SW 1271 (cell line): ENCODE results near the gene GCGR.
"Not testable (repeated sequence)": the region's sequence is repeated elsewhere in the genome, so short reads cannot be mapped to it uniquely, and the experiment has no call there.

Source experiments
- DNase-seq, 2 experiments: peaks; one replicate each; lab custom pipeline; 2025; lab: John Stamatoyannopoulos, UW

The GCGR gene

DNA sequence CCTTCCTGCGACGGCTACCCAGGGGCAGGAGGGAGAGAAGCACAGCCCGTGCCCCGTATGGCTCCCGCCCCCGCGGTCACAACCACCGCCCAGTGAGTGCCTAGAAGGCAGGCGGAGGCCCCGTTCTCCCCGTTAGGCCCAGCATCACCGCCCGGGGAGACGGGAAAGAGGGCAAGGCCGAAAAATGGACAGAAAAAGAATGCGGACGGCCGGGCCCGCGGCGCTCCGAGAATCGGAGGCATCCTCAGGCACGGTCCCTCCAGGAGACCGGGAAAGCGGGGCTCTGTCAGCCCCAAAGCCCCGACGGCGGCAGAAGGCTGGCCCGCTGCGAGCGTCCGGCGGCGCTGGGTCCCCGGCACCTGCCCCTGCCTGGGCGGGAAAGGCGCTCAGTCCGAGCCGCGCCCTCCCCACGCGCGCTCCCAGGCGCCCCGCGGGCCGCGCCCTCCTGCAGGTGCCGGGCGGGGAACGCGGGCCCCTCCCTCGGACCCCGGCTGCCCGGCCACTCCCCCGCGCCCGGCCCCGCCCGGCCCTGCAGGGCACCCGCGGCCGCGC lies 28.7 kb downstream of the GCGR start:
- DNase-seq, result no peak

DNA sequence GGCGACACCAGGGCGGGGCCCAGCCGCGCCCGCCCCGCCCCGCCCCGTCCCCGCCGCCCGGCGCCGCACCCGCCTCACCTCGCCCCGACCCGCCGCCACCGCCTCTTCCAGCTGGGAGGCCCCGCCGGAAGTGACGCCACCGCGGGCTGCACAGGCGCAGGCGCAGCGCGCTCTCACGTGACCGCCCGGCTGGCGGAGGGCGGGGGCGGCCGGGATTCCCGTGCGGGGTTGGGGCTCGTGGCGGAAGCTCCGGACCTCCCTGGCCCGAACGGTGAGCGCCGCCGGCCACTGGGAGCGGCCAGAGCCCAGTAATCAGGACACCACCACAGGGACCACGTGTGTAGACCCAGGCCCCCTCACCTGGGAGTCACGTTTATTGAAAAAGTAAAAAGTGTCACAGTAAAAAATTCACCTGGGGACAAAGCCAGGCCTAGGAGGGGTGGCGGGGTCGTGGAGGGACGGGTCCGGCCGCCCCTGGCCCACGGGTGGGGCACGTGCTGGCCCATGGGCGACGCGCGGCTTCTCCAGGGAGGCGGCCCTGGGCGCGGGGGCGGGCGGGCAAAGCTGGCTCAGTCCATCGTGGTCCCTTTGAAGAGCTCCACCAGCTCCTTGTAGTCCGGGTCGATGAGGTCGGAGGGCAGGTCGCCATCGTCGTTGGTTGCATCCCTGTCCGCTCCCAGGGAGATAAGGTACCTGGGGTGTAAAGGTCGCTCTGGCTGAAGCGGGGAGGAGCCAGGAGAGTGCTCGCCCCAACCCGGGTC lies 29.4 kb downstream of the GCGR start, which contains the start of gene MCRIP1:
MCRIP1 (minus strand) TSS at position 132 of the 761 bp plus-strand sequence. CDS start 8,785 bp downstream, outside the sequence.
- DNase-seq, result peak; percentile 71 to 85

GRCh38 chr17:81833921-81834830 lies 30.2 kb downstream of the GCGR start:
- no peak for DNase-seq

GRCh38 chr17:81834831-81835267 lies 30.9 kb downstream of the GCGR start, which contains the start of gene PPP1R27:
PPP1R27 (minus strand) TSS chr17:81835050; CDS start chr17:81834953, 97 bp downstream.
- no peak for DNase-seq

- DNase-seq, result no peak
Observed at GRCh38 chr17:81837641-81838040, 33.7 kb downstream of the GCGR start.

DNA sequence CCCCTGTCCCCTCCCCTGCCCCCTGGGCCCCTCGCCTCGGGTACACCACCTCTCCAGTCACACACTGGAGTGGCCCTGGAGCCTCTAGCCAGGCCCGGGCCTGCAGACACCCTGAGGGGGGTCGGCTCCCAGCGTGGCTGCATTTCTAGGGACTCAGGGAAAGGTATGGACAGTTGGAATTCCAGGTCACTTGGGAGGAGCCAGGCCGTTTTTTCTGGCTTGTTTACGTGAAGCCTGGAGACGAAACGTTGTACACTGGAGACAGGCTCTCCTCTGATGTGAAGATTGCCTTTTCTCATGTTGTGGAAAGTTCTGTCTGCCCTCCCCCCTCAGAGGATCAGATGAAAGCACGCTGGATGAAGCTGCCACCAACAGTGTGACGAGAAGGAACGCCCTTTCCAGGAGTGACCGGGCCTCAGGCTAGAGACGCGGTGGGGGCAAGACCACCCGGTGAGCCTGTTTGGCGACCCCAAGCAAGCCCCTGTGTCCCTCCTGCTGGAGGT lies 34.9 kb downstream of the GCGR start:
- DNase-seq, result no peak

DNA sequence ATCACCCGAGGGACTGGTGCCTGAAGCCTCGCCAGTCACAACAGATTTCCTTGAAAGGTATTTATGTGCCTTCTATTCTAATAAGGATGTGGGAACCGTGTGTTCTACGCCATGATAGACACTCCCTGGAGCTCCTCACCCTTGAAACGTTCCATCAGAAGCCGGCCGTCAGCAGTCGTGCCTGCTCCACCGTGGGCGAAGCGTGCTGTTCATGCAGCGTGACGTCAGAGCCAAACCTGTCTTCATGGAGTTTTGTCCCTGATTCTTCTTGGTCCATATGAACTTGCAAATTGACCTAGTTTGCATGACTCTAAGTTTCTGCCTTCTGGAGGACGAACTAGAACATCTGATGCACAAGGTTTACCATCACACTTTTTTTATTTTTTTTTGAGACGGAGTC lies 35.4 kb downstream of the GCGR start:
- no peak for DNase-seq

- DNase-seq, result not testable (repeated sequence)
Observed at GRCh38 chr17:81840059-81840458, 36.1 kb downstream of the GCGR start.

- DNase-seq, result no peak
Observed at GRCh38 chr17:81840826-81841778, 37.2 kb downstream of the GCGR start.

DNA sequence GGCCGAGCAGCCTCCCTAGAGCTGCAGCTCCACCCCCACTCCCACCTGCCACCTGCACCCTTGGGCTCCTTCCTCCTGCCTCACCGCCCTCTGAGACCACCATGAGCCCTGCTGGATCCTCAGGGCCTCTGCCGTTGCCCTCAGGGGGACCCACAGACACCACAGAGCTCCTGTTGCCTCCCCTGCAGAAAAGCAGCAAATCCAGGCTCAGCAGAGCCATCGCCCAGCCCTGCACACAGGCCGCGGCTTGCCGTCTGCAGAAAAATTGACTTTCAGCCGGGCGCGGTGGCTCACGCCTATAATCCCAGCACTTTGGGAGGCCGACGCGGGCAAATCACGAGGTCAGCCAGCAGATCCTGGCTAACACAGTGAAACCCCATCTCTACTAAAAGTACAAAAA lies 37.9 kb downstream of the GCGR start:
- DNase-seq, result no peak

- no peak for DNase-seq
Observed at GRCh38 chr17:81842378-81842724, 38.4 kb downstream of the GCGR start.

DNA sequence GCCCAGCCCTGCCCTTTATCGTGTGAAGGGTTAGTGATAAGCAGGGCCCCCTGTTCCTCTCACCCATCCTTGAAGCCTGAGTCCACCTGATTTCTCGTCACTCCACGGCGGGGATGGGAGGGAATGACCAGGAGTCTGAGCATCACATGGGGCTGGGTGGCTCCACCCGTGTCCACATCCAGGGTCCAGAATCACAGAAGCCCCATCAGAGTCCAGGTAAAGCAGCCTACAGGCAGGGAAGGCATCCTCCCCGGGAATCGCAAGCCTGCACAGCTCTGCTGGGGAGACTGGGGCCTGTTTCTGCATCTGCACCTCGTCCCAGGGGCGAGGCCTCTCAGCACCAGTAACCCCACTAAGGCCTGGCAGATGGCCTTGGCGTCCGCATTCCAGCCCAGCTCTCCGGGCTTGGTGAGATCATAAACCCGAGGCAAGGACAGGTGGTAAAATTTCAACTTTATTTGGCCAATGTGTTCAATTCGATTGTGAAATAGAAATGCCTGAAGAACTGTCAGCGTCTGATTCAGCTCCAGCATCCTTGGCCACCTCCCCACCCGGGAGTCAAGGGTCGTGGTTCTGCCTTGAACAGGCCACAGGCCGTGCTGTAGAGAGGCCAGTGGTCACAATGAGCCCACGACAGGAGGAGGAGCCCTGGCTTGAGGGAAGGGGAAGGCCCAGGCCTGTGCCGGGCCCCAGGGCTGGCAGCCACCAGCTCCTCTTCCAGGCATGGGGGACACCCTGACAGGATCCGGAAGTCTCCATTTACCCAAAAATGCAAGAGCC lies 39.0 kb downstream of the GCGR start:
- DNase-seq, result no peak

GRCh38 chr17:81843713-81844326 lies 39.9 kb downstream of the GCGR start:
- DNase-seq, result no peak

DNA sequence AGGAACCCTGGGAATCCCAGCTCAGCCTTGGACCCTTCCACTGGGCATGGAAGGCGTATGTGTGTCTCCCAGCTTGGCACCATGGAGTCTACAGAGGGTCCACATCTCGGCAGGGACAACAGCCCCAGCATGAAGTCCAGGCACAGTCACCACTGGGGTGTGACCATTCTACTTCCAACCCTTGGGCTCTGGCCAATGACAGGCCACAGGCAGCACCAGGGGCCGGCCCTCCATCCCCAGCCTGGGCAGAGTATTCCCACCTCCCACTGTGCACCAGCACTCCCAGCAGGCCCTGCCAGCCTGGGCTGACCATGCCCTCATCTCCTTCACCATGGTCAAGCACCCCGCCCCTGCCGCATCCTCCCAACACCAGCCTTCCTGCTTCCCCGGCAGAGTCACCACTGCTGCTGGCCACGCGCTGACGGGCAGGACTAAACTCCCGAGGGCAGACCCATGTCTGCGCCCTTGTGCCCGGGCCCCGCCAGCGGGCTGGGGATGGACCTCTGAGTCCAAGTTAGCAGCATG lies 40.4 kb downstream of the GCGR start:
- DNase-seq, result no peak

DNA sequence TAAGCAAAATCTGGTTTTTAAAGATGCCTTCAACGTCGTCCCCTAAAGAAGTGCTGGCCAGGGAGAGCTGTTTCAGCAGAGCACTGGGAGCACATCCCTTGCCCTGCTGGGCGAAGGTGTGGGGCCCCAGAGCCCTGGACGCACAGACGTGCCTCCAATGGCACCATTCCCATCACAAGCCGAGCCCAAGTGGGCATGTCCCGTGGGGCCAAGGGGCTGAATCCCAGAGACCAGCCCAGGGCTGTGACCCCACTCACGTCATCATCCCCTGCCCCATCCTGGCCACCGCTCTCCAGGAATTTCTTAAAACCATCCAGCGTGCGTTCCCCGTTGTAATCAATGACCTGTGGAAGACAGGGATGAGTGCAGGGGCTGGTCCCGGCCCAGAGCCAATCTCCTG lies 40.9 kb downstream of the GCGR start:
- no peak for DNase-seq

DNA sequence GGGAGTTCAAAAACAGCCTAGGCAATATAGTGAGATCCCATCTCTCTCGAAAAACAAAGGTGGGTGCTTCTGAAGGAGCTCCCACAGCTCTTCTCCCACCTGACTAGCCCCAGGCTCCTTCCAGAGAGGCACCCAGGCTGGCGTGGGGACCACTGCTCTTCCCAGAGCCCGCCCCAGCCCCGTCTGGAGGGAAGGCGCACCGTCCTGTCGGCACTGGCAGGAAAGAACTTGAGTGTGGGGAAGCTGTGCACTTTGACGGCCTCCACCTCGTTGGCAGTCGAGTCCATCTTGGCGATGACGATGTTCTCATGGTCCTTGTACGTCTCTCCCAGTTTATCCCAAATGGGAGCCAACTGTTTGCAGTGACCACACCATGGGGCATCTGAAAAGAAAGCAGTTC lies 41.4 kb downstream of the GCGR start:
- DNase-seq, result no peak

DNA sequence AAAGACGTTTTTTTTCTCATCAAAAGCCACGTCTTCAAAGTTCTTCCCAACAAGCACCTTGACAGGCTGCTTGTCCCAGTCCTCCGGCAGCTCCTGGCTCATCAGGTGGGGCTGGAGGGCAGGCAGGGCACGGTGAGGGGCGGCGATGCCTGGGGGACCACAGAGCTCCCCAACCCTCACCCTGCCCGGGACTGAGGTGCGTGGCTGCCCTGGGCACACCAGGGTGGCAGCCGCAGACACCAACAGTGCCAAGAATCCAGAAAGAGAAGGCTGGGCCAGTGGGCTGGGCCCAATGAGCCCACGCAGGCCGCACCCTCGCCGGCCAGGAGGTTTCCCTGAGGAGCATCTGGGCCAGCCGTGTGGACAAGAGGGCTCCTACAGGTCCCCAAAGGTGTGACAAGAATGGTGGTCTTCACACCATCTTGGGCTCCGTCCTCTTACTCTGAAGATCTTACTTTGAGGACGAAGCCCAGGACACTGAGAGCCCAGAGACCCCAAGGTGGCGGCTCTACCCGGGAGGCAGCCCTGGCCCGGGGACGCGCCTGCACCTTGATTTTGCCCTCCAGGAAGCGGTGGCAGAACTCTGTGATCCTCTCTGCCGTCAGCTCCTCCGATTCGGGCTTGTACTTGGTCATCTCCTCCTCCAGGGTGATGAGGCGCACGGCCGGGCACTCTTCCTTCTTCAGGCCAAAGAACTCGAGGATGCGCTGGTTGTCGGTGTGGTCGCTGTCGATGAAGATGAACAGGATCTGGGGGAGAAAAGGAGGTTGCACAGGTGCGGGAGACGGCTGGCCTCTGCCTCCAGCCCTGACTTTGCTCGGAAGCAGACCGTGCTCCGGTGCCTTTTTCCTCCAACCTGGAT lies 42.2 kb downstream of the GCGR start:
- no peak for DNase-seq

DNA sequence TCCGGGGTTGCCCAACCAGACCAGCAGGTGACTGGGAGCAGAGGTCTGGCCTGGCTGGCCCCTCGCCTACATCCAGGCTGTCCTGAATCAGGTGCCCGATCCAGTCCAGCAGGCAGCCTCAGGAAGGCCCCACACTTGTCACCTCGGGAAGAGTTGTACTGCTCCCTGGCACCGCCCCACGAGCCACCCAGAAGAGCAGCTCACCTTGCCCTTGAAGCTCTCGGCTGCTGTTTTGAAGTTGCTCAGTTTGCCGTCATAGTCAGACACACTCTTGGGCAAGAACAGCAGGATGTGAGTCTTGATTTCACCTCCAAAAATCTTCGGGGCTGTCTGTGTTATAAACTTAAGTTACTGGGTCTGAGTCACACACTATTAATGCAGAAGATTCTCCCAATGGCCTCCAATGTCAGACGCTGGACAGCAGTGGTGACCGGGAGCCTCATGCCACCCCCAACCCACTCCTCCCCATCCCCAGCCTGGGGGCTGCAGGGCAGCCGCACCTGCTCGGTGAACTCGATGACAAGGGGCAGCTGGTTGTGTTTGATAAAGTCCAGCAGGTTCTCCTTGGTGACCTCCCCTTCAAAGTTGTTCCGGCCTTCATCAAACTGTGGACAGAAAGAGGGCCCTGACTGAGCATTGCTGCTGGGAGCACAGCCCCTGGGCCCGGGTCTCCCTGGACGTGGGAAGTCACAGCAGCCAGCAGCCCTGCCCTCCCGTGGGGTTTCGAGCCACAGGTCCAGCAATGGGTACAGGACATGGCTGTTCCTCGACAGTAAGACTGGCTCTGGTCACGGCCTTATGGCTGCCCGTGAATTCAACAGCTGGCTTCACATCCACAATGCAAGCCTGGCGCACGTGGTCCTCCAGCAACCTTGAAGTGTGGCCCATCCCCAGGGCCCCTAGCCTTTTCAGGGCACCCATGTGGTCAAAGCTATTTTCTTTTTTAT lies 43.1 kb downstream of the GCGR start:
- DNase-seq, result no peak
